HG03558 (cell line): ENCODE measurements around the gene PDGFD.

Source experiments
- ATAC-seq: cut with Tn5 transposase; IDR thresholded peaks from one replicate; pipeline ENCODE4 v1.9.1; 2021; ENCODE audit warnings: moderate number of reproducible peaks; ENCODE audit not compliant: unreplicated experiment; ENCODE audit errors: extremely low read depth

Gene PDGFD

DNA sequence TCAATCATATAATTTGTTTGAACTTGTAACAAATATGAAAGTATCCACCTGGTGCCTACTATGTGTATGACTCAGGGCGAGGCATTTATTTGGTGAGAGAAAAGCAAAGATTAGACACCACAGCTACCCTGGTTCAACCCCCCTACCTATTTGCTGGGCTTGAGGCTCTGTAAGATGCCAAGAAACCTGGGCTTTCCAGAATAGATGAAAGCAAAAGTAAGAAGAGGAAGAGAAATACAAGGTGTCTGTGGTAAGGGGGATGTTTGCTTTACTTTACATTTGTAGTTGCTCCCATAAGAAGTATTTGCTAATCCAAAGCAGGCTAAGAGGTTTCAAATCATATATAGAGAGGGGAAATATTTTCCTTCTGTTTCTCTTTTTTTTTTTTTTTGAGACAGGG is 65.8 kb downstream of the PDGFD start:
- ATAC-seq = no peak

DNA sequence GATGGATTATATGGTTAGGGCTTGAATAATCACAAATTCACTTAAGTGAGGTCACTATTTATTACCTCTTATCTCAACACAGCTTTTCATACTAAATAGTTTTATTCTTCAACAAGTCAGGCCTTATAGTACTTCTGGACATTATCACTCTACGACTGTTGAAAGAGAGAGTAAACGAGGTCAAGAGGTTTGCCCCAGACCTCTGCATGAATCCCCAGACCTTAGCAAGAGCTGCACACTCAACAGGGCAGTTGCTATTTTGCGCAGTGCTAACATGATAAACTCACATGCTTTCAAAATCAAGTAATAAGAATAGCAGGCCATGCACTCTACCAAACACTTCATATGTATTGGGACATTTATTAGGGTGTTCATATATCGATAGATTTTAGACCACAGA is 67.0 kb downstream of the PDGFD start:
- no peak for ATAC-seq

- no peak for ATAC-seq
These were observed 68.2 kb downstream of the PDGFD start for GRCh38 chr11:104095791-104096190.

GRCh38 chr11:104094576-104094975 is 69.4 kb downstream of the PDGFD start:
- no peak for ATAC-seq

DNA sequence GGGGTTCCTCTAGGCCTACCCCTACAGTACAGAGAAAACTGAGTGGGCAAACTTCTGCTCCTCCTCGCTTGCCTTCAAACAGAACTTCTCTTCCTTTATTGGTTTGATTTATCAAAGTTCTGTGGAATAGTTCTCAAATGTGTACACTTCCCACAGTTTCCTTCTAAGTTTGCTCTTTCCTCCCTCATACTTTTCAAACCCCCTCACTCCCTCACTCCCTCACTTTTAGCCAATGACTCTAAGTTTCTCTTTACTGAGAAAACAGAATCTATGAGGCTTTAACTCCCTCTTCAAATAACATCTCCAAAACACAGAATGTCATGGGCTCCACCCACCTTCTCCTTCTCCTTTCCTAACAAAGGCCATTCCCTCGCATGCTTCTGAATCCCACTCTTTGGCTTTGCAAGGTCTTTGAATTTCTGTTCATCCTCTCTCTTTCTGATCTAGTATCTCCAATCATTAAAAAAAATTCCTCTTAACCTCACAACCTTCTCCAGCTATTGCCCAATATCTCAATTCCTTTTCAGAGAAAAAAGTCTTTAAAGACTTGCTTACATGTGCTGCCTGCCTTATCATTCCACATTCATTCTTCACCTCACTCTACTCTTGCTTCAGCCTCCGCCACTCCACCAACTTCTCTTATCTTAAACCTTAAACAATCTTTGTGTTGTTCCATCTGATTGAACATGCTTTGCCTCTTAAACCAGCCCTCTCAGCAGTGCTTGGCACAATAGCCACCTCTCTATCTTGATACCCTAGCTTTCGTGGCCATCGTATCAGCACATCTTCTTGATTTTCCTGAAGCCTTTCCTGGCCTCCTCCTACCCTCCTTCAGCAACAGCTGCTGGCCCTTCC is 70.3 kb downstream of the PDGFD start:
- ATAC-seq = no peak

DNA sequence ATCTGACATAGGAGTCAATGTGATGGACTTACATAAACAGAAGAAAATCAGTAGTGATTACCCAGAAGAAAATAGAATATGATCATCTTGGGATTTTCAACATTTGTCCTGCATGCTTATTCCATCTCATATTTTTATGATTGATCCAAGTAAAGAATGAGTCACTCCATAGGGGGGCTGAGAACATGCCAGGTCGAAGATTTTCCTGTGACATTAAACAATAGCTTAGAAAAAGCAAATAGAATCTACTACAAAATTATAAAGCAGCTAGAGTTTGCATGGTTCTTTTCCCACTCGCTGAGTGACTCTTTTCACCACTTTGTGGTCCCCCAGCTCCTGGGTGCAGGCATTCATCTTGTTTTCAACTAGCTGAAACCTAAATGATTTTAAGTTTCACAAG is 71.2 kb downstream of the PDGFD start:
- ATAC-seq = no peak

- no peak for ATAC-seq
These were observed 72.5 kb downstream of the PDGFD start for GRCh38 chr11:104091281-104092096.

DNA sequence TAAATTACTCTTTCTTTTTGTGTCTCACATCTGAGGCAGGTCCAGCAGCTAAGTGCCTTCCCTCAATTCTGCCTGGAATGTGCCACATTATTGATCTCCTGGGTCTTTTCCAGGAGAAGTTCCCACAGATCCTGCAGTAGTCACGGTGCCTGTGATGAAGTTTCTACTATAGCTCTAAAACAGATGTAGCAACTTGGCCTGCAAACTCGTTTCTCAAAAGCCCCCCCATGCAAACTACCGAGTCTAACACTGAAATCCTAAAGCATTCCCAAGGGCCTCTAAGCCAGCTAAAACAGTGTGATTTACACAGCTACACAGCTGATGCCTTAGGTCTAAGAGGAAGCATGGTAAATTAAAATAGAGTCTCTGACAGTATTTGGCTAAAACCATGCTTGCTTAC is 73.2 kb downstream of the PDGFD start:
- ATAC-seq = no peak

GRCh38 chr11:104089481-104089880 is 74.5 kb downstream of the PDGFD start:
- no peak for ATAC-seq

GRCh38 chr11:104086621-104087020 is 77.3 kb downstream of the PDGFD start:
- ATAC-seq = no peak

GRCh38 chr11:104078995-104079394 is 85.0 kb downstream of the PDGFD start:
- no peak for ATAC-seq

DNA sequence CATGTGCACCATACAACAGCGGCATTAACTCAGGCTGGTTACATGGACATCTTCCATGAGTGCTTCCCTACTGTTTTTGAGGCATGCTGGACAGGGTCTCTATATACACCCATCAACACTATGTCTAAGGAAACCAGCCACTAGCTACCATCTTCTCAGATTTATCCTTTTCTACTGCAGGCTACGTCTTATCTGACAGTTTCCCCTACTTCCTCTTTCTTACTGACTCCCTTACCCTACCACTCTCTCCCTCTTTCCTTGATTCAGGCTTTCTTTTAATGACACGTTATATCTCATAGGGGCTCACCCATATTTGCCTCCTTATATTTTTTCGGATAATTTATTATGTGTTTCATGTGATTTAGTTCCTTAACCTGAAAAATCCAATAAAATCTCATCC is 85.7 kb downstream of the PDGFD start:
- ATAC-seq = no peak

DNA sequence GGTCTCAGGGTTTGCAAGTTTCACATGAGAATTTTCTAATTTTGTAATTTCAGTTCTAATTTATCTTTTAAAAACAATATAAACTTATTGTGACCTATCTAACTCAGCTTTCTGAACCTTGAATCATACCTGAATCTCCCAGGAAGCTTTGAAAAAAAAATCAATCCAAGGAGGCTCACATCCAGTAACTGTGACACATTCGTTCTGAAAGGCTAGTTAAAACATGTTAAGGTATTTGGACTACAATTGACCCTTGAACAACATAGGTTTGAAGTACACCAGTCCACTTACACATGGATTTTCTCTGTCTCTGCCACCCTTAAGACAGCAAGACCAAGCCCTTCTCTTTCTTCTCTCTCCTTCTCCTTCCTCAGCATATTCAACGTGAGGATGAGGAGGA is 87.5 kb downstream of the PDGFD start:
- no peak for ATAC-seq

DNA sequence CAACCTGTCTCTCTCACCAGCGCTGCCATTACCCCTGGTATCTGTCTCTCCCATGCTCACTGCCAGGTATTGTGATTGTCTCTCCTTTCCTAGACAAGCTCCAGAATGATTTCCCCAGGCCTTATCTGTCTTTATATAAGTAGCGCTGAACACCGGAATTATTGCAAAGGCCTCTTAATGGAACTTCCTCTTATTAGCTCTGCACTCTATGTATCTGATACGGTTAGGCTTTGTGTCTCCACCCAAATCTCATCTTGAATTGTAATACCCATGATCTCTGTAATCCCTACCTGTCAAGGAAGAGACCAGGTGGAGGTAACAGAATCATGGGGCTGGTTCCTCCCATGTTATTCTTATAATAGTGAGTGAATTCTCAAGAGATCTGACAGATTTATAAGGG is 88.2 kb downstream of the PDGFD start:
- ATAC-seq = no peak

GRCh38 chr11:104075091-104075490 is 88.9 kb downstream of the PDGFD start:
- no peak for ATAC-seq

DNA sequence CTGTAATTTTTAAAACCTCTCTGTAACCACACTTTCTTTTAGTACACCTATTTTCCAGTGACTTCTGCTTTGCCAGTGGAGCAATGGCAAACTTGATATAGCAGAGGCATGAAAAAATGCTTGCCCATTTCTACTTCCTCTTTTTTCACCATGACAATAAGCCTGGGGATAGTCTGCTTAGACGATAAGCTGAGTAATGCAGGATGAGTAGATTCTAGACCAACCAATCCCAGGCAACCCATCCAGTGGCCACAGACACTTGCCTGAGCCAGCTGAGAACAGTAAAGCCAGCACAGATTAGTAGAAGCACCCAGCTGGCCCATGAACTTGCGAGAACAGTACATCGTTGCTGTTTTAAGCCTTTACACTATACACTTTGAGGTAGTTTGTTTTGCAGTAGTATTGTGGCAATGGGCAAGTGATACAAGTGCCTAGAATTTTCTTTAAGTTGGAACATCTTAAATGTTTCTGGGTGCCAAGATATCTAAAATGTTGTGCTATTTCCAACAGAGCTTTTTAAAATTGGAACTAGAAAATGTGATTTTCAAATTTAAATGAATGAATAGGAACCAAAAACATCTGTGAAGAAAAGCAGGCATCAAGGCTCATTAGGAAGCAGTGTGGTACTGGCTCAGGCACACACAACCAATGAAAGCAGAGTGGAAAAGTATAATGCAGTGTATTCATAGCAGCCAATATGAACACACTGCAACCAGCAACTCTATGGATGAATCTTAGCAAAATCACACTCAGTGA is 89.8 kb downstream of the PDGFD start:
- peak; percentile 82 for ATAC-seq

DNA sequence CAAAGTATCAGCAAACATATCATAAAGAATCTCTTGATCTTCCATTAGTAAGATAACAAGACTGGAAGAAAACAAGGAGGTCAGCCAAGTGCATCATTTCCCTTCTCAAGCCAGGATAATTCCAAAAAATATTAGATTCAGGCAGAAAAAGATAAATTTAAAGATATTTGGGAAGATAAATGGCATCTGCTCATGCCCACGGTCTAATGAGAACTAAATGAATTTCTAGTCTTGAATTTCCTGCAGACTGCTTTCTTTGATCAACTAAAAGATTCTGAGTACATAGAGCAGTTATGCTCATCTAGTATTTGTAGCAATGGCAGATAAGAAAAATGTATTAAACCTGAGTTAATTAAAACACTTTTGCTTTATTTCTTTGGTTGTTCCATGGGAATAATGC is 96.4 kb downstream of the PDGFD start:
- ATAC-seq = no peak

GRCh38 chr11:104064034-104064630 is 99.8 kb downstream of the PDGFD start:
- no peak for ATAC-seq

- no peak for ATAC-seq
These were observed 102.0 kb downstream of the PDGFD start for GRCh38 chr11:104061853-104062521.

DNA sequence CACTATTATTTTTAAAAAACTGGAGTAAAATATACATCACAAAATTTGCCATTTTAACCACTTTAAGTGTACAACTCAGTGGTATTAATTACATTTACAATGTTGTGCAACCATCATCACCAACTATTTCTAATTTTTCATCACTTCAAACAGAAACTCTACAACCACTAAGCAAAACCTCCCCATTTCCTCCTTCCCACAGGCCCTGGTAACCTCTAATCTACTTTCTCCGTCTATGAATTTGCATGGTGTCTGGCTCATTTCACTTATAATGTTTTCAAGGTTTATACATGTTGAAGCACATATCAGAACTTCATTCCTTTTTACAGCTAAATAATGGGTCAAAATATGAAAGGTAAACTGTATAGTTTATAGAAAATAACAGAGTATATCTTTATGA is 103.1 kb downstream of the PDGFD start:
- ATAC-seq = no peak
